Esophagus squamous epithelium (tissue), 5 donors: ENCODE results near the gene SAMD11. TPM values are rescaled to one million over a fixed set of nuclear protein-coding genes. Genes with fewer than 3 reads are reported as not detected.

Experiments
- DNase-seq: peaks from one replicate; lab custom pipeline; 2025; lab: John Stamatoyannopoulos, UW
- H3K27ac ChIP-seq, 4 donors: fragments of 200-600 bp; sonication (generic); one replicate each; pipeline ENCODE4 v1.5.1; 2016 to 2019; ENCODE audit warnings: mild to moderate bottlenecking in 1 of 4
- H3K27me3 ChIP-seq, 4 donors: fragments of 200-600 bp; sonication (generic); 1 replicate in 3 of 4; 2 replicates in 1 of 4; pipeline versions ENCODE4 v1.5.1 to v1.6.0; 2017 to 2021; ENCODE audit warnings: antibody characterized with exemption in 1 of 4
- H3K36me3 ChIP-seq, 3 donors: fragments of 200-600 bp; sonication (generic); one replicate each; pipeline ENCODE4 v1.5.1; 2016 to 2019
- H3K4me1 ChIP-seq, 3 donors: fragments of 200-600 bp; sonication (generic); one replicate each; pipeline ENCODE4 v1.5.1; 2017 to 2019
- H3K4me3 ChIP-seq, 4 donors: fragments of 200-600 bp; sonication (generic); 1 replicate in 3 of 4; 2 replicates in 1 of 4; pipeline ENCODE4 v1.5.1; 2016 to 2019; ENCODE audit warnings: mild to moderate bottlenecking in 2 of 4, moderate library complexity in 1 of 4
- H3K9me3 ChIP-seq, 3 donors: fragments of 200-600 bp; sonication (generic); one replicate each; pipeline ENCODE4 v1.5.1; 2016 to 2019
- CTCF ChIP-seq, 6 experiments: fragments of 450-650 bp in 4 of 6; fragments of 200-600 bp in 2 of 6; sonication (generic) in 2 of 6; IDR thresholded peaks; one replicate each; pipeline ENCODE4 v1.5.1; 2016 to 2019; ENCODE audit warnings: antibody characterized with exemption in 6 of 6, mild to moderate bottlenecking in 4 of 6, moderate library complexity in 4 of 6
- POLR2A ChIP-seq, 4 donors: fragments of 450-650 bp; IDR thresholded peaks; one replicate each; pipeline ENCODE4 v1.6.1; 2017; ENCODE audit warnings: antibody characterized with exemption in 4 of 4, mild to moderate bottlenecking in 4 of 4, moderate library complexity in 3 of 4
- WGBS, 2 donors: methylation state at CpG; one replicate each; pipeline ENCODE4 v1.1.5; 2018; 5-methylcytosine and 5-hydroxymethylcytosine counted together
- intact Hi-C: fragments of 100-400 bp; cut with DNase I; formaldehyde crosslinking; loops from one replicate; pipeline ENCODE4 v1.15.0; 2022
- total RNA-seq, 4 donors: library from RNA; depleted of rRNA; stranded (reverse); fragments of >200 nt; gene quantifications; one replicate each; pipeline ENCODE4 v1.1.0, GENCODE V29; 2016
- donor health status: DM: yes; HTN: yes; CAD: no.

Gene SAMD11
- total RNA-seq, 4 donors from 2014 or later, result 0.48 to 0.95 (median 0.57) TPM; not detected in 1

- H3K9me3 ChIP-seq, result no peaks in the 10 kb centered on the region
- peaks cover 0 to 6% (median 0%) of the 10 kb centered on the region in 4 donors for H3K27me3 ChIP-seq
- H3K4me3 ChIP-seq, result peak overlapping the region; percentile 80 to 99 (median 90)
- peaks cover 26 to 63% (median 35%) of the 10 kb centered on the region in 3 donors for H3K4me1 ChIP-seq
- intact Hi-C loops, result no loop called here
- no peak for TF ChIP-seq CTCF (IDR thresholded peaks at IDR 0.05)
- no peak for TF ChIP-seq POLR2A (IDR thresholded peaks at IDR 0.05)
- no peak for DNase-seq
- H3K27ac ChIP-seq, result peak overlapping the region; percentile 55 to 79 (median 66)
- peaks cover 18 to 51% (median 30%) of the 10 kb centered on the region in 3 donors for H3K36me3 ChIP-seq
- WGBS, 2 donors, result 16 to 26% methylated on average over 7 to 8 of the region's 57 CpGs
Observed at GRCh38 chr1:959731-960362, 36.1 kb downstream of the SAMD11 start.

GRCh38 chr1:960363-961131 lies 36.8 kb downstream of the SAMD11 start, which contains the start of gene KLHL17:
Gene KLHL17, plus strand, starts transcription at chr1:960584. Its CDS starts 110 bp downstream, at chr1:960694.
- Histone ChIP-seq H3K4me1 (peaks cover 26 to 68% (median 35%) of the 10 kb centered on the region in 3 donors), H3K27ac (peak within 1 kb of the TSS; percentile 55 to 79 (median 66)), H3K36me3 (peaks cover 13 to 51% (median 23%) of the 10 kb centered on the region in 3 donors), H3K27me3 (peaks cover 0 to 6% (median 0%) of the 10 kb centered on the region in 4 donors), H3K9me3 (no peaks in the 10 kb centered on the region), H3K4me3 (peak within 1 kb of the TSS; percentile 80 to 99 (median 90))
- TF ChIP-seq POLR2A (IDR thresholded peaks at IDR 0.05) (no peak), CTCF (IDR thresholded peaks at IDR 0.05) (no peak)
- no peak for DNase-seq
- intact Hi-C loops, result no loop called here
- WGBS, 2 donors, result 0 to 5% methylated on average over 8 to 13 of the region's 109 CpGs

GRCh38 chr1:961132-961669 lies 37.5 kb downstream of the SAMD11 start:
- no peak for TF ChIP-seq CTCF (IDR thresholded peaks at IDR 0.05)
- TF ChIP-seq POLR2A (IDR thresholded peaks at IDR 0.05), result no peak
- Histone ChIP-seq H3K4me1 (peaks cover 32 to 74% (median 42%) of the 10 kb centered on the region in 3 donors), H3K36me3 (peaks cover 7 to 44% (median 17%) of the 10 kb centered on the region in 3 donors), H3K9me3 (no peaks in the 10 kb centered on the region), H3K27me3 (peaks cover 0 to 6% (median 0%) of the 10 kb centered on the region in 4 donors), H3K27ac (peak overlapping the region in 3 of 4 donors; percentile 30 to 79 (median 62)), H3K4me3 (peak overlapping the region; percentile 80 to 99 (median 90))
- intact Hi-C loops, result no loop called here
- WGBS, 2 donors, result 53 to 66% methylated on average over 7 to 12 of the region's 56 CpGs
- DNase-seq, result no peak

- no peaks in the 10 kb centered on the region for H3K9me3 ChIP-seq
- WGBS, 2 donors, result 88 to 98% methylated on average over 14 to 16 of the region's 57 CpGs
- H3K36me3 ChIP-seq, result peaks cover 0 to 34% (median 10%) of the 10 kb centered on the region in 3 donors
- H3K4me1 ChIP-seq, result peaks cover 37 to 73% (median 42%) of the 10 kb centered on the region in 3 donors
- H3K27ac ChIP-seq, result no peak overlapping the region
- intact Hi-C loops, result no loop called here
- peaks cover 0 to 12% (median 0%) of the 10 kb centered on the region in 4 donors for H3K27me3 ChIP-seq
- DNase-seq, result no peak
- H3K4me3 ChIP-seq, result no peak overlapping the region
- TF ChIP-seq CTCF (IDR thresholded peaks at IDR 0.05) (no peak), POLR2A (IDR thresholded peaks at IDR 0.05) (no peak)
Observed at GRCh38 chr1:962381-963300, 38.9 kb downstream of the SAMD11 start.
